ENCODE results near the gene SLC39A12.

Gene SLC39A12

GRCh38 chr10:18066947-18067346 is 115.2 kb downstream of the SLC39A12 start:
- TF ChIP-seq RARB (CRISPR knock-in tag; IDR thresholded peaks at IDR 0.05) (no peak), GLIS3 (CRISPR knock-in tag; IDR thresholded peaks at IDR 0.05) (no peak), OSR1 (CRISPR knock-in tag; IDR thresholded peaks at IDR 0.05) (no peak), ZFP3 (CRISPR knock-in tag; IDR thresholded peaks at IDR 0.05) (no peak), ZFP30 (CRISPR knock-in tag; IDR thresholded peaks at IDR 0.05) (no peak), ZNF565 (CRISPR knock-in tag; conservative IDR thresholded peaks at IDR 0.05; ENCODE audit: low read depth) (no peak), ISL1 (CRISPR knock-in tag; IDR thresholded peaks at IDR 0.05) (no peak), ZNF8 (CRISPR knock-in tag; IDR thresholded peaks at IDR 0.05) (no peak), TSHZ2 (CRISPR knock-in tag; IDR thresholded peaks at IDR 0.05) (no peak), SNAI2 (CRISPR knock-in tag; IDR thresholded peaks at IDR 0.05) (no peak), ZC3H10 (CRISPR knock-in tag; IDR thresholded peaks at IDR 0.05) (no peak), BACH2 (CRISPR knock-in tag; IDR thresholded peaks at IDR 0.05; ENCODE audit: borderline replicate concordance) (no peak), CSDC2 (CRISPR knock-in tag; IDR thresholded peaks at IDR 0.05) (no peak)
- TF ChIP-seq, protein P1, sequence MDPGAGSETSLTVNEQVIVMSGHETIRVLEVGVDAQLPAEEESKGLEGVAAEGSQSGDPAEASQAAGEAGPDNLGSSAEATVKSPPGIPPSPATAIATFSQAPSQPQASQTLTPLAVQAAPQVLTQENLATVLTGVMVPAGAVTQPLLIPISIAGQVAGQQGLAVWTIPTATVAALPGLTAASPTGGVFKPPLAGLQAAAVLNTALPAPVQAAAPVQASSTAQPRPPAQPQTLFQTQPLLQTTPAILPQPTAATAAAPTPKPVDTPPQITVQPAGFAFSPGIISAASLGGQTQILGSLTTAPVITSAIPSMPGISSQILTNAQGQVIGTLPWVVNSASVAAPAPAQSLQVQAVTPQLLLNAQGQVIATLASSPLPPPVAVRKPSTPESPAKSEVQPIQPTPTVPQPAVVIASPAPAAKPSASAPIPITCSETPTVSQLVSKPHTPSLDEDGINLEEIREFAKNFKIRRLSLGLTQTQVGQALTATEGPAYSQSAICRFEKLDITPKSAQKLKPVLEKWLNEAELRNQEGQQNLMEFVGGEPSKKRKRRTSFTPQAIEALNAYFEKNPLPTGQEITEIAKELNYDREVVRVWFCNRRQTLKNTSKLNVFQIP (CRISPR knock-in tag; IDR thresholded peaks at IDR 0.05; ENCODE audit: borderline replicate concordance, low read depth), result no peak
- TF ChIP-seq, protein P2, sequence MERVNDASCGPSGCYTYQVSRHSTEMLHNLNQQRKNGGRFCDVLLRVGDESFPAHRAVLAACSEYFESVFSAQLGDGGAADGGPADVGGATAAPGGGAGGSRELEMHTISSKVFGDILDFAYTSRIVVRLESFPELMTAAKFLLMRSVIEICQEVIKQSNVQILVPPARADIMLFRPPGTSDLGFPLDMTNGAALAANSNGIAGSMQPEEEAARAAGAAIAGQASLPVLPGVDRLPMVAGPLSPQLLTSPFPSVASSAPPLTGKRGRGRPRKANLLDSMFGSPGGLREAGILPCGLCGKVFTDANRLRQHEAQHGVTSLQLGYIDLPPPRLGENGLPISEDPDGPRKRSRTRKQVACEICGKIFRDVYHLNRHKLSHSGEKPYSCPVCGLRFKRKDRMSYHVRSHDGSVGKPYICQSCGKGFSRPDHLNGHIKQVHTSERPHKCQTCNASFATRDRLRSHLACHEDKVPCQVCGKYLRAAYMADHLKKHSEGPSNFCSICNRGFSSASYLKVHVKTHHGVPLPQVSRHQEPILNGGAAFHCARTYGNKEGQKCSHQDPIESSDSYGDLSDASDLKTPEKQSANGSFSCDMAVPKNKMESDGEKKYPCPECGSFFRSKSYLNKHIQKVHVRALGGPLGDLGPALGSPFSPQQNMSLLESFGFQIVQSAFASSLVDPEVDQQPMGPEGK (CRISPR knock-in tag; IDR thresholded peaks at IDR 0.05; ENCODE audit: borderline replicate concordance), result no peak
- TF ChIP-seq, protein P3, sequence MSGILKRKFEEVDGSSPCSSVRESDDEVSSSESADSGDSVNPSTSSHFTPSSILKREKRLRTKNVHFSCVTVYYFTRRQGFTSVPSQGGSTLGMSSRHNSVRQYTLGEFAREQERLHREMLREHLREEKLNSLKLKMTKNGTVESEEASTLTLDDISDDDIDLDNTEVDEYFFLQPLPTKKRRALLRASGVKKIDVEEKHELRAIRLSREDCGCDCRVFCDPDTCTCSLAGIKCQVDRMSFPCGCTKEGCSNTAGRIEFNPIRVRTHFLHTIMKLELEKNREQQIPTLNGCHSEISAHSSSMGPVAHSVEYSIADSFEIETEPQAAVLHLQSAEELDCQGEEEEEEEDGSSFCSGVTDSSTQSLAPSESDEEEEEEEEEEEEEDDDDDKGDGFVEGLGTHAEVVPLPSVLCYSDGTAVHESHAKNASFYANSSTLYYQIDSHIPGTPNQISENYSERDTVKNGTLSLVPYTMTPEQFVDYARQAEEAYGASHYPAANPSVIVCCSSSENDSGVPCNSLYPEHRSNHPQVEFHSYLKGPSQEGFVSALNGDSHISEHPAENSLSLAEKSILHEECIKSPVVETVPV (CRISPR knock-in tag; IDR thresholded peaks at IDR 0.05), result no peak
- no peak; the same call in 2 of the 3 replicates for ATAC-seq

- TF ChIP-seq PPARA (CRISPR knock-in tag; IDR thresholded peaks at IDR 0.05; ENCODE audit: borderline replicate concordance), result no peak
- ATAC-seq, result no peak
Observed at GRCh38 chr10:18068401-18068800, 116.7 kb downstream of the SLC39A12 start.

DNA sequence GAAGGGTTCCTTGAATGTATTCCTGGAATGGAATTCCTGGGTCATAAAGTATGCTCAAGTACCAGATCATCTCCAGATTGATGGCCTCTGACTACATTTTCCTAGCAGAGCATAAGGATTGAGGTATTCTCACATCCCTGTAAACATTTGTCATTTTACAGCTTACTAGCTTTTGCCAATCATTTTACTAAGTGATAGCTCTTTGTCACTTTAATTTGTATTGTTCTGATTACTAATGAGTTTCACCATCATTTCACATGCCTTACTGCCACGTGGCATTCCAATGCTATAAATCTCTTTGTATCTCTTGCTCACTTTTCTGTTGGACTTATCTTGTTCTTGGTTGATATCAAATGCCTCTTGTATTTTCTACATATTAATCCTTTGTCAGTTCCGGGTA is 119.9 kb downstream of the SLC39A12 start:
- no peak for ATAC-seq
- TF ChIP-seq CSDC2 (CRISPR knock-in tag; IDR thresholded peaks at IDR 0.05) (no peak), ZFP3 (CRISPR knock-in tag; IDR thresholded peaks at IDR 0.05) (no peak), RARB (CRISPR knock-in tag; IDR thresholded peaks at IDR 0.05) (no peak), BACH2 (CRISPR knock-in tag; IDR thresholded peaks at IDR 0.05; ENCODE audit: borderline replicate concordance) (no peak), ARNTL (CRISPR knock-in tag; IDR thresholded peaks at IDR 0.05; ENCODE audit: borderline replicate concordance, low read depth) (no peak), CREB5 (CRISPR knock-in tag; IDR thresholded peaks at IDR 0.05; ENCODE audit: low read depth) (no peak), ZFP30 (CRISPR knock-in tag; IDR thresholded peaks at IDR 0.05) (no peak), TCF4 (CRISPR knock-in tag; IDR thresholded peaks at IDR 0.05; ENCODE audit: borderline replicate concordance) (no peak), ZNF8 (CRISPR knock-in tag; IDR thresholded peaks at IDR 0.05) (no peak), GLIS3 (CRISPR knock-in tag; IDR thresholded peaks at IDR 0.05) (no peak), TSHZ2 (CRISPR knock-in tag; IDR thresholded peaks at IDR 0.05) (no peak)
- TF ChIP-seq, protein P3 (CRISPR knock-in tag; IDR thresholded peaks at IDR 0.05), result no peak
- TF ChIP-seq, protein P1 (CRISPR knock-in tag; IDR thresholded peaks at IDR 0.05; ENCODE audit: borderline replicate concordance, low read depth), result no peak
